ENCODE measurements around the gene SGCD. TPM values are rescaled to one million over a fixed set of nuclear protein-coding genes. Genes with fewer than 3 reads are reported as not detected.

The SGCD gene
- total and polyA plus RNA-seq, 2 of the 4 experiments (the other 2 are of a cell fraction): 5.8 to 10.6 TPM

DNA sequence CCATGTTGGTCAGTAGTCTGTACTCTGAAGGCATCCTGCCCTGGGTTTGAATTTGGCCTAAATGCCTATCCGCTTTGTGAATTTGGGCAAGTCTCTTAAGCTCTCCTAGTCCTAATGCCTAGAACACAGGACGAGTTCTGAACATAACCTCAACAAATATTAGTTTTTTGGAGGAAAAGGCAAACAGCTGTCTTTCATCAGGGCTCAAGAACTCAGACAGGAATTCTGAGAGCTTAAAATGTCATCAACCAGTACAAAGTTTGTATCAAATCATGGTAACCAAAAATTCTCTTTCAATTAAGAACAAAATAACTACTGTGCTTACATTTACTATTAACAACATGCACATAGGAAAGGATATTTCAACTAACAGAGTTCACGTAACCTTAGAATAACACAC lies 340.7 kb downstream of the SGCD start:
- Histone ChIP-seq H2BK15ac (ENCODE audit: low read depth, low read length) (no peak overlapping the region), H3K4me1 (ENCODE audit: control insufficient read depth, insufficient read depth, low read length) (peaks cover 2% of the 10 kb centered on the region; the same call in 1 of the 2 replicates), H4K91ac (ENCODE audit: insufficient read depth, low read depth, low read length) (no peak overlapping the region), H3K36me3 (ENCODE audit: control insufficient read depth, insufficient read depth, low read length) (no peaks in the 10 kb centered on the region), H4K5ac (ENCODE audit: low read depth, low read length) (no peak overlapping the region), H3K9me1 (ENCODE audit: insufficient read depth, low read length) (no peaks in the 10 kb centered on the region), H2BK5ac (ENCODE audit: low read depth, low read length, poor library complexity, severe bottlenecking) (no peak overlapping the region), H4K8ac (ENCODE audit: low read depth in 2 of 2, low read length in 2 of 2) (no peak overlapping the region), H3K4me2 (ENCODE audit: low read depth, low read length) (no peak overlapping the region), H3K27me3 (ENCODE audit: control insufficient read depth, insufficient read depth, low read length) (no peaks in the 10 kb centered on the region), H2AK9ac (replicated peaks; ENCODE audit: low read depth, low read length, poor library complexity) (no peak overlapping the region), H3K27ac (ENCODE audit: insufficient read depth, low read length) (no peak overlapping the region), H3K9me3 (ENCODE audit: control insufficient read depth, insufficient read depth, low read length) (no peaks in the 10 kb centered on the region), H4K20me1 (ENCODE audit: insufficient read depth, low read length) (no peaks in the 10 kb centered on the region), H3K9ac (ENCODE audit: low read depth, low read length) (no peak overlapping the region), H3K14ac (replicated peaks; ENCODE audit: low read depth, low read length) (no peak overlapping the region), H2BK120ac (ENCODE audit: low read depth, low read length) (no peak overlapping the region), H3K4ac (ENCODE audit: low read depth, low read length) (no peak overlapping the region), H3K18ac (ENCODE audit: low read depth, low read length) (no peak overlapping the region), H3K4me3 (ENCODE audit: insufficient read depth, low read depth, low read length) (no peak overlapping the region), H3K23ac (ENCODE audit: low read depth, low read length) (no peak overlapping the region), H2BK20ac (ENCODE audit: low read depth, low read length) (no peak overlapping the region), H3K56ac (ENCODE audit: extremely low read depth, insufficient read depth, low read length) (no peak overlapping the region), H2AK5ac (ENCODE audit: low read depth, low read length) (no peak overlapping the region), H3K79me1 (ENCODE audit: low read depth in 1 of 2, low read length in 2 of 2) (no peaks in the 10 kb centered on the region), H2AFZ (replicated peaks; ENCODE audit: low read length, poor library complexity) (no peak overlapping the region)
- BruUV-seq (replicated peaks): no TSS peak
- no peak; the same call in 1 of the 2 replicates for ATAC-seq (ENCODE audit: low read depth)
- POLR2A ChIA-PET (ENCODE audit: unreplicated experiment): no interaction called here
- dilution Hi-C loops (cut with HindIII; ENCODE audit: low sequenced_read_pairs, unreplicated experiment): no loop called here
- no peak for TF ChIP-seq RAD21 (IDR thresholded peaks at IDR 0.05; ENCODE audit: low read length)
- no peak for TF ChIP-seq POLR2A (IDR thresholded peaks at IDR 0.05; ENCODE audit: low read depth, low read length)
- TF ChIP-seq, protein P1, sequence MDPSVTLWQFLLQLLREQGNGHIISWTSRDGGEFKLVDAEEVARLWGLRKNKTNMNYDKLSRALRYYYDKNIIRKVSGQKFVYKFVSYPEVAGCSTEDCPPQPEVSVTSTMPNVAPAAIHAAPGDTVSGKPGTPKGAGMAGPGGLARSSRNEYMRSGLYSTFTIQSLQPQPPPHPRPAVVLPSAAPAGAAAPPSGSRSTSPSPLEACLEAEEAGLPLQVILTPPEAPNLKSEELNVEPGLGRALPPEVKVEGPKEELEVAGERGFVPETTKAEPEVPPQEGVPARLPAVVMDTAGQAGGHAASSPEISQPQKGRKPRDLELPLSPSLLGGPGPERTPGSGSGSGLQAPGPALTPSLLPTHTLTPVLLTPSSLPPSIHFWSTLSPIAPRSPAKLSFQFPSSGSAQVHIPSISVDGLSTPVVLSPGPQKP (IDR thresholded peaks at IDR 0.05; ENCODE audit: borderline replicate concordance, low read depth, low read length): no peak
- TF ChIP-seq, protein P2, sequence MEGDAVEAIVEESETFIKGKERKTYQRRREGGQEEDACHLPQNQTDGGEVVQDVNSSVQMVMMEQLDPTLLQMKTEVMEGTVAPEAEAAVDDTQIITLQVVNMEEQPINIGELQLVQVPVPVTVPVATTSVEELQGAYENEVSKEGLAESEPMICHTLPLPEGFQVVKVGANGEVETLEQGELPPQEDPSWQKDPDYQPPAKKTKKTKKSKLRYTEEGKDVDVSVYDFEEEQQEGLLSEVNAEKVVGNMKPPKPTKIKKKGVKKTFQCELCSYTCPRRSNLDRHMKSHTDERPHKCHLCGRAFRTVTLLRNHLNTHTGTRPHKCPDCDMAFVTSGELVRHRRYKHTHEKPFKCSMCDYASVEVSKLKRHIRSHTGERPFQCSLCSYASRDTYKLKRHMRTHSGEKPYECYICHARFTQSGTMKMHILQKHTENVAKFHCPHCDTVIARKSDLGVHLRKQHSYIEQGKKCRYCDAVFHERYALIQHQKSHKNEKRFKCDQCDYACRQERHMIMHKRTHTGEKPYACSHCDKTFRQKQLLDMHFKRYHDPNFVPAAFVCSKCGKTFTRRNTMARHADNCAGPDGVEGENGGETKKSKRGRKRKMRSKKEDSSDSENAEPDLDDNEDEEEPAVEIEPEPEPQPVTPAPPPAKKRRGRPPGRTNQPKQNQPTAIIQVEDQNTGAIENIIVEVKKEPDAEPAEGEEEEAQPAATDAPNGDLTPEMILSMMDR (conservative IDR thresholded peaks at IDR 0.05; ENCODE audit: low read depth, low read length): no peak
- no peak for TF ChIP-seq CHD1 (IDR thresholded peaks at IDR 0.05; ENCODE audit: low read depth, low read length)
- no peak for TF ChIP-seq RCOR1 (IDR thresholded peaks at IDR 0.05; ENCODE audit: insufficient replicate concordance, low read length)
- no peak for TF ChIP-seq FOS (IDR thresholded peaks at IDR 0.05; ENCODE audit: low read depth, low read length)
- TF ChIP-seq, protein P3, sequence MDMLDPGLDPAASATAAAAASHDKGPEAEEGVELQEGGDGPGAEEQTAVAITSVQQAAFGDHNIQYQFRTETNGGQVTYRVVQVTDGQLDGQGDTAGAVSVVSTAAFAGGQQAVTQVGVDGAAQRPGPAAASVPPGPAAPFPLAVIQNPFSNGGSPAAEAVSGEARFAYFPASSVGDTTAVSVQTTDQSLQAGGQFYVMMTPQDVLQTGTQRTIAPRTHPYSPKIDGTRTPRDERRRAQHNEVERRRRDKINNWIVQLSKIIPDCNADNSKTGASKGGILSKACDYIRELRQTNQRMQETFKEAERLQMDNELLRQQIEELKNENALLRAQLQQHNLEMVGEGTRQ (IDR thresholded peaks at IDR 0.05; ENCODE audit: low read depth, low read length): no peak
- TF ChIP-seq NFE2L2 (IDR thresholded peaks at IDR 0.05; ENCODE audit: low read depth, low read length): no peak
- no peak for TF ChIP-seq MAFK (IDR thresholded peaks at IDR 0.05; ENCODE audit: low read depth, low read length)
- no peak for TF ChIP-seq CEBPB (IDR thresholded peaks at IDR 0.05; ENCODE audit: low read depth, low read length)
- no peak for TF ChIP-seq RFX5 (IDR thresholded peaks at IDR 0.05; ENCODE audit: low read depth, low read length)
- no peak for TF ChIP-seq MAZ (IDR thresholded peaks at IDR 0.05; ENCODE audit: borderline replicate concordance, low read depth, low read length)
- TF ChIP-seq SMC3 (IDR thresholded peaks at IDR 0.05; ENCODE audit: low read depth, low read length): no peak
- TF ChIP-seq MXI1 (IDR thresholded peaks at IDR 0.05; ENCODE audit: borderline replicate concordance, low read depth, low read length): no peak
- WGBS, 2 experiments (ENCODE audit: extremely low coverage in 2 of 2, insufficient read length in 1 of 2): 100% methylated on average over 2 of the region's 3 CpGs; no CpG with 5 or more reads in 1 of the 2 experiments
- intact Hi-C loops (cut with micrococcal nuclease): no loop called here
- DNase-seq: no peak
- CTCF ChIA-PET: no interaction called here
- in situ Hi-C loops (cut with MboI; ENCODE audit: low sequenced_read_pairs): no loop called here

All from IMR-90 (cell line).